KOPT-K1 (cell line): ENCODE measurements around the gene TP53I3.
A peak's percentile ranks its signal among the peaks of the same experiment; 100 is the strongest.
"Not testable (repeated sequence)": the region's sequence is repeated elsewhere in the genome, so short reads cannot be mapped to it uniquely, and the experiment has no call there.

ENCODE experiments used
- H3K27ac ChIP-seq: fragments of 200-600 bp; sonication (generic); 2 replicates; pipeline ENCODE4 v1.5.1; 2016; ENCODE audit warnings: antibody characterized with exemption, mild to moderate bottlenecking, low read depth, low read length; ENCODE audit not compliant: poor library complexity, severe bottlenecking
- H3K36me3 ChIP-seq: fragments of 200-600 bp; sonication (generic); 2 replicates; pipeline ENCODE4 v1.5.1; 2017; ENCODE audit warnings: antibody characterized with exemption, mild to moderate bottlenecking, low read length, moderate library complexity; ENCODE audit not compliant: insufficient read depth
- H3K9me3 ChIP-seq: fragments of 200-600 bp; sonication (generic); 2 replicates; pipeline ENCODE4 v1.5.1; 2017; ENCODE audit warnings: antibody characterized with exemption, low read length, mild to moderate bottlenecking; ENCODE audit not compliant: insufficient read depth, poor library complexity, severe bottlenecking

Gene TP53I3

GRCh38 chr2:24084386-24085199 is at the start of gene TP53I3:
TSS of gene TP53I3 (minus strand) at chr2:24084834. CDS start at chr2:24084326, 508 bp downstream.
- H3K36me3 ChIP-seq = no peaks in the 10 kb centered on the region
- H3K27ac ChIP-seq = peak within 1 kb of the TSS; percentile 62
- no peaks in the 10 kb centered on the region for H3K9me3 ChIP-seq

- no peak overlapping the region for H3K27ac ChIP-seq
These were observed 47.9 kb upstream of the TP53I3 start for GRCh38 chr2:24132543-24132942.

GRCh38 chr2:24125956-24126355 is 41.3 kb upstream of the TP53I3 start:
- H3K9me3 ChIP-seq = no peaks in the 10 kb centered on the region

More at GRCh38 chr2:24132543-24132942, 47.9 kb upstream of the TP53I3 start:
- H3K36me3 ChIP-seq = no peaks in the 10 kb centered on the region
- peaks cover 15% of the 10 kb centered on the region for H3K9me3 ChIP-seq

GRCh38 chr2:24123922-24124580 is 39.4 kb upstream of the TP53I3 start:
- Histone ChIP-seq H3K36me3 (no peaks in the 10 kb centered on the region), H3K27ac (peak overlapping the region; percentile 81), H3K9me3 (no peaks in the 10 kb centered on the region)

More at GRCh38 chr2:24125956-24126355, 41.3 kb upstream of the TP53I3 start:
- H3K36me3 ChIP-seq = no peaks in the 10 kb centered on the region
- H3K27ac ChIP-seq = no peak overlapping the region

GRCh38 chr2:24123195-24123921 is 38.7 kb upstream of the TP53I3 start, which contains the start of the genes FAM228B and PFN4:
TSS of gene FAM228B (plus strand) at chr2:24123469. CDS start at chr2:24124362, 893 bp downstream.
TSS of gene PFN4 (minus strand) at chr2:24123334. CDS start at chr2:24122535, 799 bp downstream.
- H3K27ac ChIP-seq = peak within 1 kb of the TSS; percentile 81
- no peaks in the 10 kb centered on the region for H3K9me3 ChIP-seq
- H3K36me3 ChIP-seq = no peaks in the 10 kb centered on the region

GRCh38 chr2:24122366-24123194 is 37.9 kb upstream of the TP53I3 start:
- Histone ChIP-seq H3K27ac (peak overlapping the region; percentile 81), H3K9me3 (no peaks in the 10 kb centered on the region), H3K36me3 (no peaks in the 10 kb centered on the region)

GRCh38 chr2:24121469-24121868 is 36.8 kb upstream of the TP53I3 start:
- no peaks in the 10 kb centered on the region for H3K9me3 ChIP-seq
- no peak overlapping the region for H3K27ac ChIP-seq
- H3K36me3 ChIP-seq = no peaks in the 10 kb centered on the region

GRCh38 chr2:24121066-24121465 is 36.4 kb upstream of the TP53I3 start:
- Histone ChIP-seq H3K27ac (no peak overlapping the region), H3K9me3 (no peaks in the 10 kb centered on the region), H3K36me3 (no peaks in the 10 kb centered on the region)

GRCh38 chr2:24117902-24118301 is 33.3 kb upstream of the TP53I3 start:
- Histone ChIP-seq H3K36me3 (no peaks in the 10 kb centered on the region), H3K9me3 (no peaks in the 10 kb centered on the region), H3K27ac (no peak overlapping the region)

GRCh38 chr2:24115057-24115456 is 30.4 kb upstream of the TP53I3 start:
- no peaks in the 10 kb centered on the region for H3K36me3 ChIP-seq

GRCh38 chr2:24111407-24111901 is 26.8 kb upstream of the TP53I3 start:
- Histone ChIP-seq H3K9me3 (peaks cover 6% of the 10 kb centered on the region), H3K27ac (no peak overlapping the region), H3K36me3 (no peaks in the 10 kb centered on the region)

More at GRCh38 chr2:24115057-24115456, 30.4 kb upstream of the TP53I3 start:
- Histone ChIP-seq H3K9me3 (no peaks in the 10 kb centered on the region), H3K27ac (no peak overlapping the region)

GRCh38 chr2:24110660-24111303 is 26.1 kb upstream of the TP53I3 start:
- Histone ChIP-seq H3K27ac (no peak overlapping the region), H3K9me3 (peaks cover 6% of the 10 kb centered on the region), H3K36me3 (no peaks in the 10 kb centered on the region)

GRCh38 chr2:24109431-24109830 is 24.8 kb upstream of the TP53I3 start:
- not testable (repeated sequence) for H3K27ac ChIP-seq, H3K36me3 ChIP-seq, H3K9me3 ChIP-seq

- Histone ChIP-seq H3K9me3 (peaks cover 6% of the 10 kb centered on the region), H3K36me3 (no peaks in the 10 kb centered on the region), H3K27ac (no peak overlapping the region)
These were observed 22.7 kb upstream of the TP53I3 start for GRCh38 chr2:24107336-24107735.
